IMR-90 (cell line): Measurements from ENCODE around the gene SCFD2. TPM values are rescaled to one million over a fixed set of nuclear protein-coding genes. Genes with fewer than 3 reads are reported as not detected.
"Not testable (repeated sequence)": the region's sequence is repeated elsewhere in the genome, so short reads cannot be mapped to it uniquely, and the experiment has no call there.

ENCODE experiments used
- ATAC-seq: fragments of 200-7000 bp; cut with Tn5 transposase; 2 replicates; pipeline ENCODE4 v1.9.1; 2020; ENCODE audit warnings: low read depth, mild to moderate bottlenecking, moderate library complexity
- BruUV-seq: library from RNA; stranded (reverse); fragments of 400-500 nt; replicated peaks from 2 replicates; lab custom pipeline; 2021; lab: Mats Ljungman, UMichigan
- CTCF ChIA-PET: fragments of 300-600 bp; formaldehyde crosslinking; extraction: SDS; loops from one replicate; lab custom pipeline; 2021; ENCODE audit warnings: antibody characterized with exemption; lab: Yijun Ruan, JAX
- POLR2A ChIA-PET: fragments of 300-600 bp; sonication (Branson Sonifier 250); formaldehyde crosslinking; loops from one replicate; lab custom pipeline; 2022; ENCODE audit warnings: antibody characterized with exemption; ENCODE audit not compliant: unreplicated experiment; lab: Charles Lee
- DNase-seq: peaks from one replicate; pipeline ENCODE4 v3.0.0; 2013
- H2AFZ ChIP-seq: replicated peaks from 2 replicates; pipeline ENCODE3; 2013; ENCODE audit warnings: low read length, mild to moderate bottlenecking; ENCODE audit not compliant: poor library complexity
- H2AK5ac ChIP-seq: 2 replicates; pipeline ENCODE4 v1.6.1; 2013; ENCODE audit warnings: low read depth, low read length, inconsistent platforms
- H2AK9ac ChIP-seq: replicated peaks from 2 replicates; pipeline ENCODE3; 2013; ENCODE audit warnings: mild to moderate bottlenecking, low read depth, low read length, moderate library complexity; ENCODE audit not compliant: poor library complexity
- H2BK120ac ChIP-seq: 2 replicates; pipeline ENCODE4 v1.6.1; 2013; ENCODE audit warnings: low read depth, low read length, inconsistent platforms
- H2BK15ac ChIP-seq: 3 replicates; pipeline ENCODE4 v1.6.1; 2013; ENCODE audit warnings: low read depth, low read length, inconsistent platforms
- H2BK20ac ChIP-seq: 2 replicates; pipeline ENCODE4 v1.6.1; 2013; ENCODE audit warnings: low read depth, mild to moderate bottlenecking, inconsistent platforms, low read length, moderate library complexity
- H2BK5ac ChIP-seq: 2 replicates; pipeline ENCODE4 v1.6.1; 2013; ENCODE audit warnings: mild to moderate bottlenecking, low read depth, low read length, inconsistent platforms; ENCODE audit not compliant: poor library complexity, severe bottlenecking
- H3K14ac ChIP-seq: replicated peaks from 2 replicates; pipeline ENCODE4 v1.6.1; 2013; ENCODE audit warnings: low read depth, low read length, inconsistent platforms
- H3K18ac ChIP-seq: 2 replicates; pipeline ENCODE4 v1.6.1; 2013; ENCODE audit warnings: low read depth, low read length, control low read depth
- H3K23ac ChIP-seq: 2 replicates; pipeline ENCODE4 v1.6.1; 2013; ENCODE audit warnings: low read depth, low read length, inconsistent platforms
- H3K27ac ChIP-seq: 2 replicates; pipeline ENCODE4 v1.5.1; 2013; ENCODE audit warnings: mild to moderate bottlenecking, control low read depth, low read length; ENCODE audit not compliant: insufficient read depth
- H3K27me3 ChIP-seq: 2 replicates; pipeline ENCODE4 v1.6.1; 2013; ENCODE audit warnings: low read length; ENCODE audit not compliant: control insufficient read depth, insufficient read depth
- H3K36me3 ChIP-seq: 2 replicates; pipeline ENCODE4 v1.6.1; 2013; ENCODE audit warnings: low read length, mixed read lengths; ENCODE audit not compliant: control insufficient read depth, insufficient read depth
- H3K4ac ChIP-seq: 2 replicates; pipeline ENCODE4 v1.6.1; 2013; ENCODE audit warnings: low read depth, low read length, inconsistent platforms
- H3K4me1 ChIP-seq: 2 replicates; pipeline ENCODE4 v1.6.1; 2013; ENCODE audit warnings: low read length, mixed read lengths; ENCODE audit not compliant: control insufficient read depth, insufficient read depth
- H3K4me2 ChIP-seq: 2 replicates; pipeline ENCODE4 v1.6.1; 2013; ENCODE audit warnings: low read depth, mild to moderate bottlenecking, control low read depth, low read length, moderate library complexity
- H3K4me3 ChIP-seq: 2 replicates; pipeline ENCODE4 v1.5.1; 2013; ENCODE audit warnings: low read depth, mild to moderate bottlenecking, control low read depth, low read length, moderate library complexity; ENCODE audit not compliant: insufficient read depth
- H3K56ac ChIP-seq: 2 replicates; pipeline ENCODE4 v1.6.1; 2013; ENCODE audit warnings: low read length, inconsistent platforms; ENCODE audit not compliant: insufficient read depth; ENCODE audit errors: extremely low read depth
- H3K79me1 ChIP-seq, 2 experiments: 2 replicates each; pipeline ENCODE4 v1.6.1; 2013; ENCODE audit warnings: low read length in 2 of 2, inconsistent platforms in 1 of 2, low read depth in 1 of 2
- H3K9ac ChIP-seq: 2 replicates; pipeline ENCODE4 v1.6.1; 2013; ENCODE audit warnings: low read depth, low read length, control low read depth
- H3K9me1 ChIP-seq: 2 replicates; pipeline ENCODE4 v1.6.1; 2013; ENCODE audit warnings: low read length, inconsistent platforms; ENCODE audit not compliant: insufficient read depth
- H3K9me3 ChIP-seq: 2 replicates; pipeline ENCODE4 v1.6.1; 2013; ENCODE audit warnings: low read length; ENCODE audit not compliant: control insufficient read depth, insufficient read depth
- H4K20me1 ChIP-seq: 2 replicates; pipeline ENCODE4 v1.6.1; 2013; ENCODE audit warnings: low read length, inconsistent platforms; ENCODE audit not compliant: insufficient read depth
- H4K5ac ChIP-seq: 2 replicates; pipeline ENCODE4 v1.6.1; 2013; ENCODE audit warnings: mild to moderate bottlenecking, low read depth, low read length, control low read depth
- H4K8ac ChIP-seq, 2 experiments: 2 replicates each; pipeline ENCODE4 v1.6.1; 2013; ENCODE audit warnings: low read depth in 2 of 2, low read length in 2 of 2, control low read depth in 1 of 2, inconsistent platforms in 1 of 2
- H4K91ac ChIP-seq: 2 replicates; pipeline ENCODE4 v1.6.1; 2013; ENCODE audit warnings: low read depth, low read length, inconsistent platforms; ENCODE audit not compliant: insufficient read depth
- RAD21 ChIP-seq: IDR thresholded peaks from 2 replicates; pipeline ENCODE4 v1.6.1; 2012; ENCODE audit warnings: low read length, improper control_type of control experiment
- WGBS, 2 experiments: methylation state at CpG; one replicate each; pipeline versions ENCODE4 v1.1.5 to v1.1.7; 2013; ENCODE audit warnings: missing lambda C conversion rate in 2 of 2; ENCODE audit not compliant: insufficient read length in 1 of 2; ENCODE audit errors: extremely low coverage in 2 of 2; 5-methylcytosine and 5-hydroxymethylcytosine counted together
- dilution Hi-C: fragments of 300-500 bp; cut with HindIII; formaldehyde crosslinking; loops from one replicate; pipeline ENCODE4 v1.14.3; 2018; ENCODE audit warnings: low sequenced_read_pairs; ENCODE audit not compliant: unreplicated experiment
- in situ Hi-C: fragments of 300-500 bp; cut with MboI; formaldehyde crosslinking; loops from 3 replicates; pipeline ENCODE4 v1.14.3; 2019; ENCODE audit warnings: low sequenced_read_pairs, inconsistent platforms, mixed read lengths
- intact Hi-C: fragments of 100-400 bp; cut with micrococcal nuclease; formaldehyde crosslinking; loops from 2 replicates; pipeline ENCODE4 v1.10.0; 2022
- polyA plus RNA-seq, 3 experiments: library from polyadenylated mRNA; depleted of rRNA; stranded (reverse); fragments of >200 nt; gene quantifications; 2 replicates each; pipeline ENCODE4 v1.2.3, GENCODE V29; 2012; ENCODE audit warnings: low replicate concordance in 1 of 3
- total RNA-seq: library from RNA; depleted of rRNA; stranded (reverse); fragments of >200 nt; gene quantifications from 2 replicates; pipeline ENCODE4 v1.2.3, GENCODE V29; 2012

The SCFD2 gene
- total and polyA plus RNA-seq, 2 of the 4 experiments (the other 2 are of a cell fraction) = 18.9 to 62.4 TPM

GRCh38 chr4:53365486-53366300, at the start of gene SCFD2 (continued):
- no peak for TF ChIP-seq RAD21

DNA sequence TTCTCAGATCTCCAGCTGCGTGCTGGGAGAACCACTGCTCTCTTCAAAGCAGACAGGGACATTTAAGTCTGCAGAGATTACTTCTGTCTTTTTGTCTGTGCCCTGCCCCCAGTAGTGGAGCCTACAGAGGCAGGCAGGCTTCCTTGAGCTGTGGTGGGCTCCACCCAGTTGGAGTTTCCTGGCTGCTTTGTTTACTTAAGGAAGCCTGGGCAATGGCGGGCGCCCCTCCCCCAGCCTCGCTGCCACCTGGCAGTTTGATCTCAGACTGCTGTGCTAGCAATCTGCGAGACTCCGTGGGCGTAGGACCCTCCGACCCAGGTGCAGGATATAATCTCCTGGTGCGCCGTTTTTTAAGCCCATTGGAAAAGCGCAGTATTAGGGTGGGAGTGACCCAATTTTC, 43.6 kb upstream of the SCFD2 start:
- H3K23ac ChIP-seq, H2BK15ac ChIP-seq, ATAC-seq, DNase-seq, H3K14ac ChIP-seq, H3K18ac ChIP-seq, H4K8ac ChIP-seq, H4K20me1 ChIP-seq, H3K36me3 ChIP-seq, H4K5ac ChIP-seq, H2BK120ac ChIP-seq, H3K9ac ChIP-seq, H3K4me3 ChIP-seq, H3K27ac ChIP-seq, dilution Hi-C loops, BruUV-seq, H3K9me1 ChIP-seq, H3K4me1 ChIP-seq, in situ Hi-C loops, H3K9me3 ChIP-seq, POLR2A ChIA-PET, H3K4ac ChIP-seq, H2BK5ac ChIP-seq, CTCF ChIA-PET, H3K27me3 ChIP-seq, H2AFZ ChIP-seq, H2AK5ac ChIP-seq, H2AK9ac ChIP-seq, H4K91ac ChIP-seq, H2BK20ac ChIP-seq, intact Hi-C loops, H3K4me2 ChIP-seq, H3K56ac ChIP-seq: not testable (repeated sequence)
- peaks cover 14 to 17% of the 10 kb centered on the region in 2 experiments for H3K79me1 ChIP-seq
- WGBS, 2 experiments = no CpG with 5 or more reads among the region's 11 CpGs
